Urothelium cell line (cell line): ENCODE measurements around the gene FAM228B.
A peak's percentile ranks its signal among the peaks of the same experiment; 100 is the strongest.

Experiments used
- DNase-seq: peaks from one replicate; pipeline ENCODE4 v3.0.0; 2011; ENCODE audit warnings: low spot score, mixed read lengths
- FAIRE-seq: peaks from 2 replicates; lab custom pipeline; 2011; peaks lifted over from hg19 to GRCh38; lab: Jason Lieb, UNC

The FAM228B gene

DNA sequence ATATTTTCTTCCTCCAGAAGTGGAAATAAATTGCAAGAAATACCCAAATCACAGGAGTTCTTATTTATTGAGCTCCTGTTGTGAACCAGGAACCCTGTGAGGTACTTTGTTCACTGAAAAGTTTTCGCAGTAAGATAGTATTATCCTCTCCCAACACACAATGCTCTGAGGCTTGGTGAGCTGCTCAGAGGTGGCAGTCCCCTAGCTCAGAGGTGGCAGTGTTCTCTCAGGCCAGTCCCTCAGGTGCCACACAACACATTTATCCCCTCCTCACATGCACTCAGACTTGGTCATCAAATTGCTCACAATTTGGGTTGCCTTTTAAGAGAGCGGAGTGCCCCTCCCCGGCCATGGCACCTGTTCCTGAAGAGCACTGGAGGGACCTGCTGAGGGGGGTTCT, 77.5 kb downstream of the FAM228B start:
- DNase-seq (no peak), FAIRE-seq (no peak)

DNA sequence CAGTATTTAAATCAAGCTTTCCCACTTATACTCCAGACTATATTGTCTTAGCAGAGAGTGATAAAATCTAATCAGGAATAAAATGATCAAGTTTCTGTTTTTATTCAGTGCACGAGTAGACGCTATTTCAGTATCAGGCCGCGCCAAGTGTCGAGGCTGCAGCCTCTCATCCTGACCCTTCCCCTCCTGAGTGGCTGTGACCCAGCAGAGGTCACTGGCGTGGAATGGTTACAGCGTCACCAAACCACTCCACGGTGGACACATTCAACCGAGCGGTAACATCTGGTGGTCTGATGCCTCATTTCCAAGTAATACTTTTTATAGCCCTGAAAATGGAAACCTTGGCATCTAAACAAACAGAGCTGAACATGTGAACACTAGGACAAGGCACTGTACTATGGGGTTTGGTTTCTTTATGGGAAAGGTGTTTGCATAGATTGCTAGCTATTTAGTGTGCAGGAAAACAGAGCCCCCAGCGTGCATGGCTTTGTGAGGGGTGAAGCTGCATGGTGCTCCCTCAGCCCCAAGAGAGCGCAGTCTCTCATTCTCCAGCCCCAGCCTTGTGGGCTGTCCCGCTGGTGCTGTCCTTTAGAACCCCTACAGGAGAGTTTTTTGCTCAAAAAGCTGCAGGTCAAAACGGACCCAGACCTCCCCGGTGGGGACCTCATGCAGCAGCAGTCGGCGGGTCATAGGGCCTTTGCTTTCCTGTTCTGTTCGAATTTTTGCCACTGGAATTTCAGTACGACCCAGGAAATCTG, 79.9 kb downstream of the FAM228B start:
- FAIRE-seq (peak; percentile 17), DNase-seq (no peak)

GRCh38 chr2:24203787-24204150, 80.5 kb downstream of the FAM228B start:
- DNase-seq (no peak), FAIRE-seq (no peak)

DNA sequence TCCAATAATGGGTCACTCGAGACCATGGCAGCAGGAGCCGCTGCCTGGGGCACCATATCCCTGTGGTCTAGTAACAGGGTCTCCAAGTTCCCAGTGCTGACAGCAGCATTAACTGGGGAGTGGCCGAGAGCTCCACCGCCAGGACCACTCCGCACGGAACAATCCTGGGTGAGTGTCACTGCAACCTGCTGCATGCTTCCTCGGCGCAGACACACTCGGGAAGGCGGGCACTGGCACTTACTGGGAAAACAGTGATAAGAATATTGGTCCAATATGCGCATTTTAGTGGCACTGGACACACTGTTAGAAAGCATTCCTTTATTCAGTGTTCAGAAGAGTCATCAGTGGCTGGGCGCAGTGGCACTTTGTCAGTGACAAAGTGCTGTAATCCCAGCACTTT, 81.2 kb downstream of the FAM228B start:
- peak; percentile 82 for FAIRE-seq
- DNase-seq, result no peak

GRCh38 chr2:24205131-24205530, 81.9 kb downstream of the FAM228B start:
- FAIRE-seq, result no peak
- no peak for DNase-seq

- DNase-seq, result no peak
- no peak for FAIRE-seq
These were observed 83.0 kb downstream of the FAM228B start for GRCh38 chr2:24206242-24206641.

GRCh38 chr2:24206714-24207113, 83.4 kb downstream of the FAM228B start:
- no peak for FAIRE-seq
- no peak for DNase-seq

DNA sequence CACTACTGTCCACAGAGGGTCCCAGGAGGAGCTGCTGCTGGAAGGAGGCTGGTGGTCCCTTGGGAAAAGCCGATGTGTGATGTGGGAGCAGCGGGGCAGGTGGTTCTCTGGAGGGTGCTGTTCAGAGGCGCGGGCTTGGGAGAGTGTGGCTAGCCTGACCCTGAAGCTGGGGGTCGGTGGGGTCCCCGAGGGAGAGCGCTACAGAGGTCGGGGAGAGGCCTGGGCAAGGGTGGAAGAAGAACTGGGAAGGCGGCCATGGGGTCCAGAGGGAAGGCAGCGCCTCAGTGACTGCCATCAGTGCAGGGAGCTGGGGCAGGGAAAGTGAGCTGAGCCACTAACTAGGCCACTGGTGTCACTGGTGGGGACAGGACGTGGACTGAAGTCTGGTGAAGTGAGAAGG, 84.1 kb downstream of the FAM228B start:
- no peak for DNase-seq
- no peak for FAIRE-seq

- FAIRE-seq (no peak), DNase-seq (no peak)
These were observed 85.2 kb downstream of the FAM228B start for GRCh38 chr2:24208490-24208889.

- DNase-seq (no peak), FAIRE-seq (no peak)
These were observed 86.3 kb downstream of the FAM228B start for GRCh38 chr2:24209389-24210105.

- DNase-seq (no peak), FAIRE-seq (no peak)
These were observed 86.8 kb downstream of the FAM228B start for GRCh38 chr2:24210106-24210455.

DNA sequence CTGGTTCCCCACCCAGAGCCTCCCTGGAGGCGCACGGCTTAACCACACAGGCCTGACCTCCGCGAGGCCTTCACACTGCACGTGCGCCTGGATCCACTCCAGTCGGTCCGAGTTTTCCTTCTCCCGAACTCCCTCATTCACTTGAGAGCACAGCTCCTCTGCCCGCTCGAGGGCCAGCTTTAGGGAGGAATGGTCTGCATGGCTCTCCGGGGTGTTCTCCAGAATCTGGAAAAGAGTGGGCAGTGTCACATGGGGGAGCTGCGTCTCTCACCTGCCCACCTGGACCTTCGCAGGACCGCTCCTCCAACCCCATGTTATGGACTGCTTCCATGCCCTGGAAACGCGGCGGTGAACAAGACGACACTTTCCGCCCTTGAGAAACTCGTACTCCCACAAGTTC, 87.5 kb downstream of the FAM228B start:
- DNase-seq, result no peak
- FAIRE-seq, result no peak

GRCh38 chr2:24211408-24211807, 88.1 kb downstream of the FAM228B start:
- DNase-seq, result no peak

DNA sequence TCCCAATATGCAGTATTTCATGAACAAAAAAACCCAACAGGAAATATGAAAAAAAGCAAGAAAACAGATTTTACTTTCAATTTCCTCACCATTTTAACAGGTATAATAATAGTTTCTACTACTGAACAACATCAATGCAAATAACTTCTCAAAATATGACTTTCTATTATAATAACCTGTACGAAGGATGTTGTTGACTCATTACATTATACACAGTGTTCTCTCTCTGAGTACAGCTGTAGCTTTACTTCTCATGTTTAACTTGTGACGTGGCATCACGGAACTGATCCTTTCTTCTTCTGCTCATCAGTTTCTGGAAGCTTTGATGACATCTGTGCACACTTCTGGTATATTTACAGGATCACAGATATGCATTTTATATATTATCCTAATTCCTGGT, 91.6 kb downstream of the FAM228B start:
- FAIRE-seq (no peak), DNase-seq (no peak)

More at GRCh38 chr2:24211408-24211807, 88.1 kb downstream of the FAM228B start:
- FAIRE-seq, result no peak
